Measurements from ENCODE around the gene TMTC1.

TMTC1 gene

DNA sequence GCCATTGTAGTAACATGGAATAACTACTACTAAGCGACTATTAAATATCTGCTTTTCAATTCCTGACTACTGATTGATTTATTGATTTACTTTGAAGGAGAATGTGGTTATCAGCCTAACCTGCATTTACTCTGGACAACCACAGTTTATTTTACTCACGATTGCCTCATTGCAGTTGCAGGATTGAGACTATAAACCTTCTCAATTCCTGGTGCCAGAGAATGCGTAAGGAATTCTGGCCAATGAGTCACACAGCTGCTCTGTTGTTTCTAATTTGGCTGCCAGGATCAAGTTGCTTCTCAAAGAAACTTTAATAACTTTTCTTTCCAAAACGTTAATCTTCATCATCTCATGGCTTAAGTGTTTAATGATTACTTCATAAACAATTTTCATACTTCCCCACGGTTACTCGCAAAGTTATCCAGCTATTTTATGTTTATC is 13.1 kb upstream of the TMTC1 start:
- Histone ChIP-seq H3K36me3 (ENCODE audit: control insufficient read depth, insufficient read depth, low read length) (no peaks in the 10 kb centered on the region), H3K27ac (ENCODE audit: low read depth, low read length) (peak overlapping the region; percentile 3; the same call in 1 of the 2 replicates), H3K9me3 (ENCODE audit: control insufficient read depth, insufficient read depth, low read depth, low read length) (peaks cover 29% of the 10 kb centered on the region), H3K4me3 (ENCODE audit: low read depth, low read length) (no peak overlapping the region), H3K9ac (ENCODE audit: low read length) (no peak overlapping the region), H3K27me3 (ENCODE audit: control insufficient read depth, insufficient read depth, low read length) (no peaks in the 10 kb centered on the region), H3K4me1 (ENCODE audit: control insufficient read depth, insufficient read depth, low read length) (peaks cover 24% of the 10 kb centered on the region)

DNA sequence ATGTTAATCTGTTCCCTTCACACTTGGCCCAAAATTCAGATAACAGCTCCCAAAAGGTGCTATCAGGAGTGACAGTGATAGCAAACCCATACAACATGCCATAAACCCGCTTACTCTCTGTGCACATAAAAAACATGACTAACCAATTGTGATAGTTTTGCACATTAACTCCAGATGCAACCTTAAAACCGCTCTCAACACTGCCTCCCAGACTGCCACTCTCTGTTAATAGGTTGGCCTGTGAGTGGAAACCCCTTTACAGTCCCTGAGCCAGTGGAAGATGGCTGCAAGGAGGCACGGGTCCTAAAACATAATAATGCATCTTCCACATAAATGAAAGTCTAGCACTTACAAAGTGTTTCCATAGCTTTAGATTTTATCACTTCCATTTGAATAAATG is 12.0 kb upstream of the TMTC1 start:
- Histone ChIP-seq H3K27me3 (ENCODE audit: control insufficient read depth, insufficient read depth, low read length) (no peaks in the 10 kb centered on the region), H3K4me3 (ENCODE audit: low read depth, low read length) (no peak overlapping the region), H3K9ac (ENCODE audit: low read length) (no peak overlapping the region), H3K36me3 (ENCODE audit: control insufficient read depth, insufficient read depth, low read length) (no peaks in the 10 kb centered on the region), H3K9me3 (ENCODE audit: control insufficient read depth, insufficient read depth, low read depth, low read length) (peaks cover 31% of the 10 kb centered on the region), H3K27ac (ENCODE audit: low read depth, low read length) (no peak overlapping the region), H3K4me1 (ENCODE audit: control insufficient read depth, insufficient read depth, low read length) (peaks cover 24% of the 10 kb centered on the region)

DNA sequence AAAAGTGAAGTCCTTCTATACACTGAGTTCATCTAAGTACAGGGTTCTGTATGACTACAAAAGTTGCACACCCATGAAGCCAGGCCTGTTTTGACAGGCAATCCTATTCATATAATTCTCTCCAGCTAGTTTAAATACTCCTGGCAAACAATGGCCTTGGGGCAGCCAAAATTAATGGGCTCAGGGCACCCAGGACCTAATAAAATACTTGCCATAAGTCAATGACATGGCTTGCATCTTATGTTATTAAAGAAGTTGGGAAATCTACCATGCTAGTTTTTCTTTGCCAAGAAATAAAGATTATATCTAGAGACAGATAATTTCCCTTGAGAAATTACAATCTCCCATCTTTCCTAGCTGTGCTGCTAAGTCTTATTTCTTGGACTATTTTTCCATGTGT is 11.1 kb upstream of the TMTC1 start:
- no peak overlapping the region for H3K27ac ChIP-seq (ENCODE audit: low read depth, low read length)
- H3K9me3 ChIP-seq (ENCODE audit: control insufficient read depth, insufficient read depth, low read depth, low read length) = peaks cover 31% of the 10 kb centered on the region
- peaks cover 24% of the 10 kb centered on the region for H3K4me1 ChIP-seq (ENCODE audit: control insufficient read depth, insufficient read depth, low read length)
- no peaks in the 10 kb centered on the region for H3K36me3 ChIP-seq (ENCODE audit: control insufficient read depth, insufficient read depth, low read length)
- H3K27me3 ChIP-seq (ENCODE audit: control insufficient read depth, insufficient read depth, low read length) = no peaks in the 10 kb centered on the region
- no peak overlapping the region for H3K4me3 ChIP-seq (ENCODE audit: low read depth, low read length)
- no peak overlapping the region for H3K9ac ChIP-seq (ENCODE audit: low read length)

DNA sequence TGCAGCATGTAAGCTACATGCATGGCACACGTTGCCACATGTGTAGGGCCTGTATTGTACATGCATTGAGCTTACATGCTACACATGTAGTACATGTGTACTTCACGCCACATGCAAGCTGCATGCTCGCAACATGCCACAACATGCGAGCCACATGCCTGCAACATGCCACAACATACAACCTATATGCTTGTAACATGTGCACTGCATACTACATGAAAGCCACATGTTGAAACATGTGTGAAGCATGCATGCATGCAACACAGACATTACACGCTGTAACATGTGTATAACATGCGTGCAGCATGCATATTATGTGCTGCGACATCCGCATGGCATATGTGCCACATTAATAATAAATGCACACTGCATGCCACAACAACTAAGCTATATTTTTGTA is 9.1 kb upstream of the TMTC1 start:
- H3K4me1 ChIP-seq (ENCODE audit: control insufficient read depth, insufficient read depth, low read length) = peaks cover 24% of the 10 kb centered on the region
- no peak overlapping the region for H3K9ac ChIP-seq (ENCODE audit: low read length)
- H3K27me3 ChIP-seq (ENCODE audit: control insufficient read depth, insufficient read depth, low read length) = no peaks in the 10 kb centered on the region
- no peaks in the 10 kb centered on the region for H3K36me3 ChIP-seq (ENCODE audit: control insufficient read depth, insufficient read depth, low read length)
- peaks cover 31% of the 10 kb centered on the region for H3K9me3 ChIP-seq (ENCODE audit: control insufficient read depth, insufficient read depth, low read depth, low read length)
- no peak overlapping the region for H3K4me3 ChIP-seq (ENCODE audit: low read depth, low read length)
- H3K27ac ChIP-seq (ENCODE audit: low read depth, low read length) = no peak overlapping the region

DNA sequence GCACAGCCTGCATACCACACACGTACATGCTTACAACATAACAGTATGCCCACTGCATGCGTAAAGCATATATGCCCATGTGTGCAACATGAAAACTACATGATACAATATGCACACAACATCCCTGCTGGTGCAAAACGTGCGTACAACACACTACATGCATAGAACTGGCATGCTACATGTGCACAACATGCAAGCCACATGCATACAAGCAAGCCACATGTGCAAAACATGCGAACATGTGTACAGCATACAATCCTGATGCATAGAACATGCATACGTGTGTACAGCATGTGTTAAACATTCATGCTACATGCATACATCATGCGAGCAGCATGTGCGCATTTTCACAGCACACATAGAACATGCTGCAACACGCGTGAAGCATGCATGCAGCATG is 8.4 kb upstream of the TMTC1 start:
- Histone ChIP-seq H3K9ac (ENCODE audit: low read length) (no peak overlapping the region), H3K9me3 (ENCODE audit: control insufficient read depth, insufficient read depth, low read depth, low read length) (peaks cover 31% of the 10 kb centered on the region), H3K36me3 (ENCODE audit: control insufficient read depth, insufficient read depth, low read length) (no peaks in the 10 kb centered on the region), H3K27me3 (ENCODE audit: control insufficient read depth, insufficient read depth, low read length) (no peaks in the 10 kb centered on the region), H3K27ac (ENCODE audit: low read depth, low read length) (no peak overlapping the region), H3K4me1 (ENCODE audit: control insufficient read depth, insufficient read depth, low read length) (peaks cover 18% of the 10 kb centered on the region), H3K4me3 (ENCODE audit: low read depth, low read length) (no peak overlapping the region)

DNA sequence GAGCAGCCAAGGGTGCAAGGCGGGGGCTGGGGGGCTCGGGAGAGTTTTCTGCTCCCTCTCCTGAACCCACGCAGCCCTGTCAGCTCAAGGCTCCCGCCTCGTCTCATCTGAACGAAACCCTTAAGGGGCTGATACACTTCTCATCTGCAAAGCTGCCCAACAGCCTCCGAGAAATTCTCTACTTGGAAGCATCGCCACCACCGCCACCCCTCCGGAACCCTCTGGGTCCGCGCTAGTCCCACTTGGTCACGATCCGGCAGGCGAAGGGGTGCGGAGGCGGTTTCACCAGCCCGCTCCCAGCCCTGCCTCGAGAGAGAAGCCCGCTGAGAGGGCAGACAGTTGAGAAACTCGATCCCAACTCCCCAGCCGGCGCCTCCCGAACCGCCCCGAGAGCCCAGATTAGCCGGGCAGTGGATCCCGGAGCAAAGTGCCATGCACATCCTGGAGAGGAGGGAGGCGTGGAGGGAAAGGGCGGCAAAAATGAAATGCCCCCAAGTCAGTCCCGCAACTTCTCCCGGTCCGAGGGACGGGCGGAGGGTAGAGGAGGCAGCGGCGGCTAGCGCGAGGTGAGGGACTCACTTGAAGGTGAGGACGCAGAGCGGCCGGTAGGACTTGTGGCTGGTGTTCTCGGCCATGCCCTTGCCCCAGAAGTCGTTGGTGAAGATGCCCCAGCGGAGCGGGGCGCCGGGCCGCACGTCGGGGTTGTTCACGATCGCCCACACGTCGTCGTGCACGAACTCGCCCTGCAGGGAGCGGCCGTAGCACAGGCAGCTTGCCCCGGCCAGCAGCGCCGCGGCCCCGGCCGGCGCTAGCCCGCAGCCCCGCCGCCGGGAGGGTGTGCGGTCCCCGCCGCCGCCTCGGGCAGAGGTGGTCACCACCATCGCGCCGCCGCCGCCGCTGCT is 620 bp downstream of the TMTC1 start:
- no peak overlapping the region for H3K27ac ChIP-seq (ENCODE audit: low read depth, low read length)
- no peaks in the 10 kb centered on the region for H3K36me3 ChIP-seq (ENCODE audit: control insufficient read depth, insufficient read depth, low read length)
- peak overlapping the region; percentile 94 for H3K4me3 ChIP-seq (ENCODE audit: low read depth, low read length)
- peaks cover 23% of the 10 kb centered on the region for H3K27me3 ChIP-seq (ENCODE audit: control insufficient read depth, insufficient read depth, low read length)
- H3K9me3 ChIP-seq (ENCODE audit: control insufficient read depth, insufficient read depth, low read depth, low read length) = peaks cover 9% of the 10 kb centered on the region
- peak overlapping the region; percentile 86 for H3K9ac ChIP-seq (ENCODE audit: low read length)
- H3K4me1 ChIP-seq (ENCODE audit: control insufficient read depth, insufficient read depth, low read length) = peaks cover 17% of the 10 kb centered on the region

DNA sequence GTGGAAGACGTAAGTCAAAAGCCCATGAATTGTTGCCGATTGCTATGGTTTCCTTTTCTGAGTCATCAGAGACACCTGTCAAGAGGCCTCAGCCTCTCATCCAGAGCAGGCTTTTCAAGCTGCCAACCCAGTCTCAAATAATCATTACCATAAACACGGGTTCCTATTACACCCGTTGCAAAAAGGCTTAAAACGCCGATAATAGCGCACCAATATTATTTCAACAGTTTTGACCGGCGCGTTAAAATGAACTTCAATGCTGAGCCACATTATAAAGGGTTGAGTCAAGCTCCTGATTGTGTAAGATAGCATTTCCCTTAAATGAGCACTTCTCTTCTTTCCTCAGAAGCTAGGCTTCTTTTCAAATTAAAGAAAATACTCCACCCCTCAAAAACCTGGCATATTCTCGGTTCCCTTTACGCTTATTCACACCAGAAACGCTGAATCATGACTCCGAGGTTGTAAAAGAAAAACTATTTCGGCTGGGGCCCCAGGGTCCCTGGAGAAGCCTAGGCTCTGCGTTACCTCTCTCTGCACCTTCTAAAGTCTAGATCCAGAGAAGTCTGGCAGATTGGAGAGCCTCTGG is 1.4 kb downstream of the TMTC1 start:
- Histone ChIP-seq H3K27me3 (ENCODE audit: control insufficient read depth, insufficient read depth, low read length) (peaks cover 23% of the 10 kb centered on the region), H3K4me1 (ENCODE audit: control insufficient read depth, insufficient read depth, low read length) (peaks cover 17% of the 10 kb centered on the region), H3K9ac (ENCODE audit: low read length) (peak overlapping the region; percentile 86), H3K9me3 (ENCODE audit: control insufficient read depth, insufficient read depth, low read depth, low read length) (peaks cover 9% of the 10 kb centered on the region), H3K27ac (ENCODE audit: low read depth, low read length) (no peak overlapping the region), H3K4me3 (ENCODE audit: low read depth, low read length) (peak overlapping the region; percentile 94), H3K36me3 (ENCODE audit: control insufficient read depth, insufficient read depth, low read length) (no peaks in the 10 kb centered on the region)

DNA sequence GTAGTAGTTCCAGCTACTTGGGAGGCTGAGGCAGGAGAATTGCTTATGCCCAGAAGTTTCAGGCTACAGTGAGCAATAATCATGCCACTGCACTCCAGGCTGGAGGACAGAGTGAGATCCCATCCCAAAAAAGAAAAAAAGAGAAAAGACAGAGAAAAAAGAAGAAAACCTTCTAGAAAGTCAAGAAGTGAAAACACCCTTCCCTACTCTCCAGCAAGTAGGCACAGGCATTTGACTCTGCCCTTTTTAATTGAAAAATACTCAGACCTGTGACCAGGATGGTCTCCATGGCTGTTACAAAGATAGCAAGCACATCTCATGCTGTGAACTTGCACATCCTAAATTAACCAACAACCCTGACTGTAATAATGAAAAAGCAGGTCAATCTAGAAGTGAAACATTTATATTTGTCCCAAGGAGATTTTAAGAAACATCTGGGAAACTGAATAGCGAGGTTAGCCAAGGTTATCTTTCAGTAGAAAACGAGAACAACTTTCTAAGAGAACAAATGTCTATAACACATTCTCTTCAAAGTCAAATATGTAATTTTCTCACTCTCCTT is 2.0 kb downstream of the TMTC1 start:
- peaks cover 17% of the 10 kb centered on the region for H3K4me1 ChIP-seq (ENCODE audit: control insufficient read depth, insufficient read depth, low read length)
- peaks cover 11% of the 10 kb centered on the region for H3K9me3 ChIP-seq (ENCODE audit: control insufficient read depth, insufficient read depth, low read depth, low read length)
- peaks cover 23% of the 10 kb centered on the region for H3K27me3 ChIP-seq (ENCODE audit: control insufficient read depth, insufficient read depth, low read length)
- H3K27ac ChIP-seq (ENCODE audit: low read depth, low read length) = no peak overlapping the region
- H3K4me3 ChIP-seq (ENCODE audit: low read depth, low read length) = peak overlapping the region; percentile 94
- H3K36me3 ChIP-seq (ENCODE audit: control insufficient read depth, insufficient read depth, low read length) = no peaks in the 10 kb centered on the region
- no peak overlapping the region for H3K9ac ChIP-seq (ENCODE audit: low read length)

DNA sequence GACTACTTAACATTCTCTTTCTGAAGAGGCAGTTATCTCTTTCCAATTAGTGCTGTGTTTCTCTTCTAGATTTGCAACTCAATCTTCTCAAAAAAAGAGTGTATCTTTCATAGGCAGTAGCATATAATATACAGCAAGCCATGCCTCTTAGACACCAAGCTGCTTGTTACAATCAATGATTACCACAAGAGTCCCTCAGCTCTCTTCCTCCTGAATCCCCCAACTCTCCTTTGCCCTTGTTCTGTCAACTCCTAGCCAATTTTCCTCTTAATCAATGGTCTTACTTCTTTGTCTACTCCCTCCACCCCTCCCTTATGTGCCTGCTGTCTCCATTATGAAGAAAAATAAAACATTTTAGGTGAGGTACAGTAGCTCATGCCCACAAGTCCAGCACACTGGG is 2.6 kb downstream of the TMTC1 start:
- peaks cover 12% of the 10 kb centered on the region for H3K9me3 ChIP-seq (ENCODE audit: control insufficient read depth, insufficient read depth, low read depth, low read length)
- H3K4me3 ChIP-seq (ENCODE audit: low read depth, low read length) = peak overlapping the region; percentile 94; the same call in 1 of the 2 replicates
- peaks cover 23% of the 10 kb centered on the region for H3K27me3 ChIP-seq (ENCODE audit: control insufficient read depth, insufficient read depth, low read length)
- H3K36me3 ChIP-seq (ENCODE audit: control insufficient read depth, insufficient read depth, low read length) = no peaks in the 10 kb centered on the region
- H3K27ac ChIP-seq (ENCODE audit: low read depth, low read length) = no peak overlapping the region
- H3K9ac ChIP-seq (ENCODE audit: low read length) = no peak overlapping the region
- peaks cover 17% of the 10 kb centered on the region for H3K4me1 ChIP-seq (ENCODE audit: control insufficient read depth, insufficient read depth, low read length)

DNA sequence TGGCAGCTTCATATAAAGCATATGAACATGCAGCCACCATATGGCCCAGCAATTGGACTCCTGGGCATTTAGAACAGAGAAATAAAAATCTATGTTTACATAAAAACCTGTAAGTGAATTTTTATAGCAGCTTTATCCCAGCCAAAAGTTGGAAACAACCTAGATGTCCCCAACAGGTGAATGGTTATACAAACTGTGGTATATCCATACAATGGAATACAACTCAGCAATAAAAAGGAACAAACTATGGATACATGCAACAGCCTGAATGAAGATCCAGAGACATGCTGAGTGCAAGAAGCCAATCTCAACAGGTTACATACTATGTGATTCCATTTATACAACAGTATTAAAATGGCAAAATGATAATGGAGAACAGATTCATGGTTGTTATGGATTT is 3.7 kb downstream of the TMTC1 start:
- Histone ChIP-seq H3K4me1 (ENCODE audit: control insufficient read depth, insufficient read depth, low read length) (peaks cover 16% of the 10 kb centered on the region), H3K27me3 (ENCODE audit: control insufficient read depth, insufficient read depth, low read length) (peaks cover 23% of the 10 kb centered on the region), H3K9me3 (ENCODE audit: control insufficient read depth, insufficient read depth, low read depth, low read length) (peaks cover 23% of the 10 kb centered on the region), H3K27ac (ENCODE audit: low read depth, low read length) (no peak overlapping the region), H3K9ac (ENCODE audit: low read length) (no peak overlapping the region), H3K36me3 (ENCODE audit: control insufficient read depth, insufficient read depth, low read length) (no peaks in the 10 kb centered on the region), H3K4me3 (ENCODE audit: low read depth, low read length) (no peak overlapping the region)

DNA sequence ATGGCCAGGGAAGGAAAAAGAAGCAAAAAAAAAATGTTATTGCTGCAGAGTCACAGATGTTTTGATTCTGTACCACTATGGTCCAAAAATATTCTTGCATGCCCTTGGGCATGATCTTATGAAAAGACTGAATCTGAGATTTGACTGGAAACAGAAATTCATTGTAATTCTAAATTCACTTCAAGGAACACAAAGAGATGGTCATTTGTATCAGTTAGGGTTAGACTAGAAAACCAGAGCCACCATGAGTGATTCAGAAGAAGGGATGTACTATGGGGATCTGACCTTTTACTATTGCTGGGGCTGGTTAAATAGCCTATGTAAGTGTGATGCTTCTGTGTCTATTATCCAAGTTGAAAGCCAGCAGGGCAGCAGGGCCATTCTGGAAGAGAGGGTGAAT is 5.2 kb downstream of the TMTC1 start:
- no peaks in the 10 kb centered on the region for H3K36me3 ChIP-seq (ENCODE audit: control insufficient read depth, insufficient read depth, low read length)
- H3K4me1 ChIP-seq (ENCODE audit: control insufficient read depth, insufficient read depth, low read length) = peaks cover 13% of the 10 kb centered on the region
- H3K4me3 ChIP-seq (ENCODE audit: low read depth, low read length) = no peak overlapping the region
- peaks cover 35% of the 10 kb centered on the region for H3K9me3 ChIP-seq (ENCODE audit: control insufficient read depth, insufficient read depth, low read depth, low read length)
- peaks cover 23% of the 10 kb centered on the region for H3K27me3 ChIP-seq (ENCODE audit: control insufficient read depth, insufficient read depth, low read length)
- no peak overlapping the region for H3K27ac ChIP-seq (ENCODE audit: low read depth, low read length)
- H3K9ac ChIP-seq (ENCODE audit: low read length) = no peak overlapping the region

Data from HUES6 (cell line).